ENCODE results near the gene ATG16L2. TPM values are rescaled to one million over a fixed set of nuclear protein-coding genes. Genes with fewer than 3 reads are reported as not detected.

The ATG16L2 gene

DNA sequence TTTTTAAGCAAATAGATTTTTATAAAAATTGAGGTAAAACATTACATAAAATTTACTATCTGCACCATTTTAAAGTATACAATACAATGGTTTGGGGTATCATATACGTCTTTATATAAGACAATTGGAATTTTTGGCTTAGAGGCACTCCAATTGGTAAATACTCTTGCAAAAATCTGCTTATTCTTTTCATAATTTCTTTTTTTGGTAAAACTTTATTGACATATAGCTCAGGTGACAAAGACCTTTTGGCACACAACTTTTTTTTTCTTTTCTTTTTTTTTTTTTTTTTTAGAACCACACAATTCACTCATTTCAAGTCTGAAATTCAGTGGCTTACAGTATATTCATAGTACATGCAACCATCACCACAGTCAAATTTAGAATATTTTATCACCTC is 57.8 kb downstream of the ATG16L2 start:
- Histone ChIP-seq H3K79me1 (ENCODE audit: low read length) (no peaks in the 10 kb centered on the region), H3K4ac (ENCODE audit: low read depth, low read length) (no peak overlapping the region), H2AK5ac (ENCODE audit: low read length) (no peak overlapping the region), H3K27me3 (ENCODE audit: insufficient read depth, low read length, poor library complexity) (no peaks in the 10 kb centered on the region), H3K79me2 (ENCODE audit: control insufficient read depth, insufficient read depth, low read length) (no peaks in the 10 kb centered on the region), H3K56ac (ENCODE audit: low read length) (no peak overlapping the region), H2BK15ac (replicated peaks; ENCODE audit: low read depth) (no peak overlapping the region), H3K9ac (ENCODE audit: low read length) (no peak overlapping the region), H3K27ac (ENCODE audit: low read depth, low read length) (no peak overlapping the region), H3K18ac (ENCODE audit: low read length) (no peak overlapping the region), H2BK120ac (ENCODE audit: low read depth, low read length) (no peak overlapping the region), H3K4me3 (ENCODE audit: low read length) (no peak overlapping the region), H3K4me1 (ENCODE audit: control insufficient read depth, low read depth, low read length) (no peaks in the 10 kb centered on the region), H3K36me3 (ENCODE audit: control insufficient read depth, insufficient read depth, low read length) (no peaks in the 10 kb centered on the region), H2BK5ac (ENCODE audit: low read length) (no peak overlapping the region), H4K8ac (ENCODE audit: low read depth, low read length) (no peak overlapping the region), H3K4me2 (ENCODE audit: low read length) (no peak overlapping the region), H3K23ac (ENCODE audit: low read length) (no peak overlapping the region), H4K5ac (ENCODE audit: low read length) (no peak overlapping the region)
- DNase-seq, result no peak
- WGBS (ENCODE audit: extremely low coverage, insufficient coverage, low lambda C conversion rate), result no CpG with 5 or more reads among the region's 1 CpG

DNA sequence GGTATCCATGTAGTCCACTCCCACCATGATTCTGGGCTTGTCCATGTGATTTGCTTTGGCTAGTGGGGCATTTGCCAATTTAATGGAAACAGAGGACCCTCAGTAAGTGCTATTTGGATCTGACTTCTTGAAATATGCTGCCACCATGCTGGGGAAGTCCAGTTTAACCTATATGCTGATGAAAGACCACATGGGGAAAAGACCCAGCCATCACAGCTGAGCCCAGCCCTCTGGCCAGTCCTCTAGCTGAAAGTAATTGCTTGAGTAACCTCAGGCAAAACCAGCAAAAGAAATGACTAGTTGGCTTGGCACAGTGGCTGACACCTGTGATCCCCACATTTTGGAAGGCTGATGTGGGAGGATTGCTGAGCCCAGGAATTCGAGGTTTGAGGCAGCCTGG is 61.5 kb downstream of the ATG16L2 start:
- Histone ChIP-seq H3K4me1 (ENCODE audit: control insufficient read depth, low read depth, low read length) (no peaks in the 10 kb centered on the region), H3K36me3 (ENCODE audit: control insufficient read depth, insufficient read depth, low read length) (no peaks in the 10 kb centered on the region), H3K27ac (ENCODE audit: low read depth, low read length) (no peak overlapping the region), H3K79me2 (ENCODE audit: control insufficient read depth, insufficient read depth, low read length) (no peaks in the 10 kb centered on the region), H3K9ac (ENCODE audit: low read length) (no peak overlapping the region), H2BK120ac (ENCODE audit: low read depth, low read length) (no peak overlapping the region), H3K4me2 (ENCODE audit: low read length) (no peak overlapping the region), H3K56ac (ENCODE audit: low read length) (no peak overlapping the region), H4K5ac (ENCODE audit: low read length) (no peak overlapping the region), H3K27me3 (ENCODE audit: insufficient read depth, low read length, poor library complexity) (no peaks in the 10 kb centered on the region), H3K4ac (ENCODE audit: low read depth, low read length) (no peak overlapping the region), H3K79me1 (ENCODE audit: low read length) (no peaks in the 10 kb centered on the region), H4K8ac (ENCODE audit: low read depth, low read length) (no peak overlapping the region), H2BK5ac (ENCODE audit: low read length) (no peak overlapping the region), H3K4me3 (ENCODE audit: low read length) (no peak overlapping the region), H2BK15ac (replicated peaks; ENCODE audit: low read depth) (no peak overlapping the region), H2AK5ac (ENCODE audit: low read length) (no peak overlapping the region), H3K18ac (ENCODE audit: low read length) (no peak overlapping the region), H3K23ac (ENCODE audit: low read length) (no peak overlapping the region)
- no CpG with 5 or more reads among the region's 1 CpG for WGBS (ENCODE audit: extremely low coverage, insufficient coverage, low lambda C conversion rate)
- DNase-seq, result no peak

DNA sequence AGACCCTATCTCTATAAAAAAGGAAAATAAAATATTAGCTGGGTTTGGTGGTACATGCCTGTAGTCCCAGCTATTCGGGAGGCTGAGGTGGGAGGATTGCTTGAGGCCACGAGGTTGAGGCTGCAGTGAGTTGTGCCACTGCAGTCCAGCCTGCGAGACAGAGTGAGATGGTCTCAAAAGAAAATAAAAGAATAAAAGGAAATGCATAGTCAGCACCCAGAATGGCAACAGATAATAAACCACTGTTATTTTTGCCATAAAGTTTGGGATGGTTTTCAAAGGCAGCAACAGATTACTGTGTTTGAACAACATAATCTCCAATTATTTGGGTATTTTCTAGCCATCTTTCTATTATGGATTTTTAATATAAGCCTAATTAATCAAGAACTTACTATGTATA is 61.9 kb downstream of the ATG16L2 start:
- no peak overlapping the region for H3K9ac ChIP-seq (ENCODE audit: low read length)
- WGBS (ENCODE audit: extremely low coverage, insufficient coverage, low lambda C conversion rate), result no CpG with 5 or more reads among the region's 3 CpGs
- no peak overlapping the region for H3K4me2 ChIP-seq (ENCODE audit: low read length)
- no peaks in the 10 kb centered on the region for H3K27me3 ChIP-seq (ENCODE audit: insufficient read depth, low read length, poor library complexity)
- H3K27ac ChIP-seq (ENCODE audit: low read depth, low read length), result no peak overlapping the region
- H3K4me1 ChIP-seq (ENCODE audit: control insufficient read depth, low read depth, low read length), result no peaks in the 10 kb centered on the region
- no peaks in the 10 kb centered on the region for H3K79me1 ChIP-seq (ENCODE audit: low read length)
- H3K23ac ChIP-seq (ENCODE audit: low read length), result no peak overlapping the region
- H2AK5ac ChIP-seq (ENCODE audit: low read length), result no peak overlapping the region
- H3K36me3 ChIP-seq (ENCODE audit: control insufficient read depth, insufficient read depth, low read length), result no peaks in the 10 kb centered on the region
- no peak overlapping the region for H3K4me3 ChIP-seq (ENCODE audit: low read length)
- no peak overlapping the region for H3K56ac ChIP-seq (ENCODE audit: low read length)
- H3K18ac ChIP-seq (ENCODE audit: low read length), result no peak overlapping the region
- no peaks in the 10 kb centered on the region for H3K79me2 ChIP-seq (ENCODE audit: control insufficient read depth, insufficient read depth, low read length)
- no peak overlapping the region for H2BK5ac ChIP-seq (ENCODE audit: low read length)
- no peak overlapping the region for H3K4ac ChIP-seq (ENCODE audit: low read depth, low read length)
- H4K5ac ChIP-seq (ENCODE audit: low read length), result no peak overlapping the region
- H4K8ac ChIP-seq (ENCODE audit: low read depth, low read length), result no peak overlapping the region
- no peak overlapping the region for H2BK15ac ChIP-seq (replicated peaks; ENCODE audit: low read depth)
- no peak overlapping the region for H2BK120ac ChIP-seq (ENCODE audit: low read depth, low read length)
- no peak for DNase-seq

Small RNA genes lying within 50 kb of the gene (small RNA-seq; reads per million reads assigned to genes)
- gene MIR4692 (ENCODE audit: insufficient read depth) (not detected), gene RF00019 (ENCODE audit: insufficient read depth) (not detected), gene RNU6-672P (ENCODE audit: insufficient read depth) (not detected)

Data from mesendoderm (in vitro differentiated cells).